Nasal cavity respiratory epithelium epithelial cell of viscerocranial mucosa (primary cell): ENCODE measurements around the gene MPHOSPH6. TPM values are rescaled to one million over a fixed set of nuclear protein-coding genes. Genes with fewer than 3 reads are reported as not detected.

Experiments
- total RNA-seq: library from RNA; depleted of rRNA; stranded (reverse); fragments of >200 nt; gene quantifications from 2 replicates; pipeline ENCODE4 v1.2.3, GENCODE V29; 2014

MPHOSPH6 gene
- 87.1 and 133 TPM in 2 replicates for total RNA-seq

DNA sequence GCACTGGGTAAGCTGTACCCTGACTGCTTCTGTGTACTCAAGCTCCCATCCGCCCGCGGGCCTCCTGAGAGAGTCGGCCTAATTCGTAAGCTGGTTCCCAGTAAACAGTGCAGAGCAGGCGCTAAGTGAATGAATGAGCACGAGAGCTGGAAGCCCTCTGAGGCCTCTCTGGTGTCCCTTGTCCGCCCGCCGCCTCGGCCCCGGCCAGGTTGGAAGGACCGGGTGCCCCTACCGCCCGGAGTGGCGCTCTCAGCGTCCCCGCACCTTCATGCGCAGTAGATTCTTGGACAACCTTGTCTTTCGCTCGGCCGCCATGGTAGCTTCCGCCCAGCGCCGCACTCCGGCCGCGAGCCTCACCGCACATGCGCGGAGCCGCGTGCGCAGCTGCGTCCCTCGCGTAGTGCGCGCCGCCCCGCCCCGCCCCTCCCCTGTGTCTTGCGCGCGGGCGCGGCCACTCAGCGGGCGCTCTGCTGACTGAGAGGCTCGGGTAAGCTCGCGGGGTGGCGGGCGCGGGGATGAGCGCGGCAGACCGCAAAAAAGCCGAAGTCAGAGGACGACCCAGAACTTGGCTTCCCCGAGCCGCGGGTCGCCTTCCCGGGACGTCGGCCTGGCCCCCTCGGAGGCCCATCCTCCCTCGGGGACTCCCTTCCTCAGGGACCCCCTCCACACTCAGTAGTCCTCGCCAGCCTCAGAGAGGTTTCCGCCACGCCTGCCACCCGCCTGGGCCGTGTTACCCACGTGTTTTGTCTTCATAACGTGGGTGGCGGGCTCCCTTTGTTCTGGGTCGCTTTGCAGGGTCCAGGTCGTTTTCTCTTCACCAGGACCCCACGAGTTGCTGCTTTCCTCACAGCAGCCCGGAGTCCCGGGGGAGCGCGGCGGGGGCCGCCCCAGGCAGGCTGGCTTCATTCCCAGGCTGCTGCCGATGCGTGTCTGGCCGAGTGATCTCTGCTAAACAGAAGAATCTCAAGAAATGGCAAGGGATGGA is at the start of gene MPHOSPH6:
TSS of gene MPHOSPH6 (minus strand) at position 364 of the 985 bp plus-strand sequence. CDS start at position 315, 49 bp downstream.

Other genes starting within 250 kb of the MPHOSPH6 start
- 28.5 and 37.9 TPM in 2 replicates for gene SDR42E1, start 158.8 kb downstream of the MPHOSPH6 start, total RNA-seq
- 45.8 and 73.8 TPM in 2 replicates for gene HSD17B2, start 135.0 kb downstream of the MPHOSPH6 start, total RNA-seq